NCI-H1417 treated with DMSO at 0.1 percent for 48 hours (cell line): Measurements from ENCODE around the gene AQR.
"Not testable (repeated sequence)": the region's sequence is repeated elsewhere in the genome, so short reads cannot be mapped to it uniquely, and the experiment has no call there.

ENCODE experiments used
- DNase-seq: peaks from one replicate; lab custom pipeline; 2025; lab: John Stamatoyannopoulos, UW

The AQR gene

GRCh38 chr15:34969340-34970097, at the start of gene AQR:
Gene AQR, minus strand, starts transcription at chr15:34969742. Its CDS starts 129 bp downstream, at chr15:34969613.
- peak; percentile 85 for DNase-seq

- DNase-seq: no peak
Observed at GRCh38 chr15:35014241-35014640, 44.7 kb upstream of the AQR start.

- DNase-seq: no peak
Observed at GRCh38 chr15:35013370-35013769, 43.8 kb upstream of the AQR start.

DNA sequence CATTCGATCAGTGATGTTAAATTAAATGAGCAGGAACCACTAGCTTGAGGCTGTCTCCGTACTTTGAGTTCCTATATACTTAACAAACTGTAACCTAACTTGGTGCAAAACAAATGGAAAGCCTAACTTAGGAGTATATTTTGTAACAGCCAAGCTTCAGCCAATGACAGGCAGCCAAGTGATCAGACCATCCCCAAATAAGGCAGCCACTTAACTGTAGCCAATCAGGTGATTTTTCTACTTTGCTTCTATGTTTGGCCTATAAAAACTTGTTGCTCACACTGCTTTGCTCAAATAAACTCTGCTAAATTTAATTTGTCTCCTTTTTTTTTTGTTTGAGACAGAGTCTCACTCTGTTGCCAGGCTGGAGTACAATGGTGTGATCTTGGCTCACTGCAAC, 37.9 kb upstream of the AQR start:
- no peak for DNase-seq

GRCh38 chr15:35005933-35006332, 36.4 kb upstream of the AQR start:
- no peak for DNase-seq

DNA sequence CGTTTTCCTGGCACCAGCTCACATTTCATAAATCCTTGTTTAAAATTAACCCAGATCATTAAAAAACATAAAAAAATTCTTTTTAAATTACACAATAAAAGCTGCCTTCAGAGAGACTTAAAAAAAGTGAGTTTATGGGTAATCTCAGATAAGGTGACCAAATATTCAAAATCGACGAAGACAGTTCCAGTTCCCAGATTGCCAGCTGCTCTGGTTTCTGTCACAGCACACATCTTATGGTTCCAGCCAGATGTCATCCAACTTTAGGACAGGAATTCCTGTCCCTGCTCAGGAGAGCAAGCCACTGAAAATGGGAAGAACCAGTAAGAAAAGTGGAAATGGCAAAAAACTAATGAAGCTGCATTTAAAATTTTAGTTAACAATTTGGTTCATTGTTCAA, 34.4 kb upstream of the AQR start:
- no peak for DNase-seq

- no peak for DNase-seq
Observed at GRCh38 chr15:35000511-35000910, 31.0 kb upstream of the AQR start.

DNA sequence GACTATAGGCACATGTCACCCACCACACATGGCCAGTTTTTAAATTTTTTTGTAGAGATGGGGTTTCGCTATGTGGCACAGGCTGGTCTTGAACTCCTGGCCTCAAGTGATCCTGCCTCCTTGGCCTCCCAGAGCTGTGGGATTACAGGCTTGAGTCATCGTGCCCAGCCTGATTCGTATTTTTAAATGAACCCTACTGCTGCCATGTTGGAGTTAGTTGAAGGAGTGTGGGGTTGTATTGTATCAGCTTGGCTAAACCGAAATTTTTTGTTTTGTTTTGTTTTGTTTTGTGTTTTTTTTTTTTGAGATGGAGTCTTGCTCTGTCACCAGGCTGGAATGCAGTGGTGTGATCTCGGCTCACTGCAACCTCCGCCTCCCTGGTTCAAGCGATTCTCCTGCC, 30.4 kb upstream of the AQR start:
- DNase-seq: no peak

DNA sequence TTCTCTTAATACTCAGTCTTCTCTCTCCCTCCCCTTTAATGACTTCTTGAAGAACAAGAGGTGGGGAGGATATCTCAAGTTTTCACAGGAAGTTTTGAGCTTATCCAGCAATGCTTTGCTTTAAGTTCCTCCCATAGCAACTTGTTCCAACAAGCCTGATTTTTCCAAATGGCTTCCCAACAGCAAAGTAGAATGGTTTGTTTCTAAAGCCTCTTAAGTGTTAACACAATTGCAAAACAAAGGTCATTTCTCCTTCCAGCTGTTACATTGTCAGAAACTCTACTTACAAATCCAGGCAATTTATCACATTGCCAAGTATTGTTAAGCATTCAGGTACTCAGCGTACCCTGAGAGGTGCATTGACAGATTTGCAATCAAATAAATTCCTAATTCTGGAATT, 25.4 kb upstream of the AQR start:
- DNase-seq: no peak

GRCh38 chr15:34993877-34994276, 24.3 kb upstream of the AQR start:
- DNase-seq: no peak

- DNase-seq: no peak
Observed at GRCh38 chr15:34993412-34993811, 23.9 kb upstream of the AQR start.

DNA sequence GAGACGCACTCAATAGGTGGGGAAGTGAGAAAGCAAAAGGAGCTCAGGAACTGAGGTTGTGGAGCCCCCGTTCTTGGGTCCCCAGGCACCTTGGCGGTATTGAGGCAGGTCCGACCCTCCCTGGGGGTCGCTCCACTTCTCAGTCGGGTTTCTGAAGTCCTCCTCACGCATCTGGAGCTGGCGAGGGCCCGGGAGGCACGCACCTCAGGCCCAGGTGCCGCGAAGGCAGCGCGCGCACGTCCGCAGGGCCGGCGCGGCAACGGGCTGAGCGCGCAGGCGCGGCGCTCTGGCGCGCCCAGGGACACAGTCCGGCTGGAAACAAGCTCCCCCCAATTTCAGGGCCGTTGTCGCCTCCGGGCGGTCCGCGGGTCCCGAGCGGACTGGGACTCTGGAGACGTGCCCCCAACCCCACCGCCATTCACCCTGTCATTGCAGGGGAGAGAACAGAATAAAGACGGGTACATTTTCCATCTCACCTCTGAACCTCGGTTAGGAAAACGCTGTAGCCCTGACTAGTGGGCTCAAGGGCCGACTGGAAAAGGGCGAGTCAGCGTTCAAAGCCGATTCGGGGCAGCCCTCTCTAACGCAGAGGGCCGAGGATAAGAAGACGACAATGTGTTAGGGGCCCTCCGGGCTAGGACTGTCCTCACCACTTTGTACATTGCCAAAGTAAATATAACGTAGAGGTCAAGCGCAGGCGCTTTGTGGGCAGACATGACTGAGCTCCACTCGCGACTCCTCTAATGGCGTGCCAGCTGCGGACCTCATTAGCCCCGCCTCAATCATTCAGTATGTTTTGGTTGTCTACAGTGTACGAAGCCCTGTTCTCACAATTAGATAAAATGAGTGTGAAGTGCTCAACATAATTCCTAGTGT, 18.7 kb upstream of the AQR start, which contains the start of gene ZNF770:
Gene ZNF770, minus strand, starts transcription at position 261 of the 876 bp plus-strand sequence. CDS start 4,853 bp downstream, outside the sequence.
- peak; percentile 79 for DNase-seq

- DNase-seq: peak; percentile 10
Observed at GRCh38 chr15:34987609-34988026, 18.1 kb upstream of the AQR start.

DNA sequence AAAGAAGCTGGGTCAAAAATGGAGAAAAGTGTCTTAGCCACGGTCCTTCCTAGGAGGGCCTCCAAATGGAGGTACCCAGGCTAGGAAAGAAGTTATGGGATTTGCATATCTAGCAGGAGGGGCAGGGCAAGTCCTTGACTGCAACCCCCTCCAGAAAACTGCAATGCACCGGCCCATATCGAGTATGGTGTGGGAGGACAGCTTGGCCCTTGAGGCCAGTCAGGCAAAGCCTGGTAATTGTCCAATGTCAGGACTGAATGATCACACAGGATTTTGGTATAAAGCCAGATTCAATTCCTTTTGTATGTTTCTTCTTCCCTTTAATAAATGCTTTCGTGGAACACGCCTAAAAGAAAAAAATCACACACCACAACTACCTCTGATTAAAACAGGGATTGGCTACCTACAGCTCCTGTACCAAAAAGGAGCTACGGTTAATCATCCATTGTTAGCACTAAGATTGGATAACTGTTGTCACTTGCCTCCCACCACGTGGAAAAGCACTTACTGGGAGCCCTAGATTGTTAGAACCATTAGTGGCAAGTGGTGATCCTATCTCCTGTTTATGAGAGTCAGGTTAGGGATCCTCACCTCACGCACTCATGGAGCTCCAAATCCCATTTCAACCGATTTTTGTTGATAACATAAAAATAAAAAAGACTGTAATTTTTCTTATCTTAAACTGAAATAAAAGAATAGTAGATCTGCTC, 17.4 kb upstream of the AQR start:
- DNase-seq: no peak

- no peak for DNase-seq
Observed at GRCh38 chr15:34986326-34986725, 16.8 kb upstream of the AQR start.

- DNase-seq: no peak
Observed at GRCh38 chr15:34984889-34985630, 15.5 kb upstream of the AQR start.

DNA sequence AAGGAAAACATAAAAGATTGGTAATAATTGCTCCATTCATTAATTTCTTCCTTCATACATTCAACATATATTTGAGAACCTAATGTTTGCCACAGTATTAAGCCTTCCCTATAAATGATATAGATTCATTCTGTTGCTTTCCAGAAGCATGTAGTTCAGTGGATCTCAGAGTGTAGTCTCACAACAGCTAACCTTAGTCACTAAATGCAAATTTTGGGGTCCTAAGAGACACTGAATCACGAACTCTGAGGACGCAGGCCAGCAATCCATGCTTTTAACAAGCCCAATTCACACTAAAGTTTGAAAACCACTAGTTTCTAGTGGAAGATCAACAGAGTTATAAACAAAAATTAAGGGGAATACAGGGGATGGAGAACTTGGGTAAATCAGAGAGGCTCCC, 7.2 kb upstream of the AQR start:
- DNase-seq: no peak

DNA sequence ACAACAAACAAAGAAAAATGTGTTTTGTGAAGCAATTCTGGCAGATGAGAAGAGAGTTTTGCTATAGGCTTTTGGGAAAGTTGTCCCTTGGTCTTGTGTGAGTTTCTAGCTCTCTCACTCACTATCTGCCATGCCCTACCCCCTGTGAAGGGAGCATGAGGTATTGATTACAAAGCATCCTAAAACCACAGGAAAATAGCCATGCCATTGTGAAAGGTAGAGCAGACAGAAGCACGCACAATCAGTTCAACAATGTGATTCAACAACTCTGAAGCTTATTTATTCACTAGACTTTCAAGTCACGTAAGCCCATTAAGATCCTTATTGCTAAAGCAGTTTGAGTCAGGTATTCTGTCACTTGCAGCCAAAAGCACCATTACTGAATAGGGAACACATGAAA, 6.5 kb upstream of the AQR start:
- no peak for DNase-seq

DNA sequence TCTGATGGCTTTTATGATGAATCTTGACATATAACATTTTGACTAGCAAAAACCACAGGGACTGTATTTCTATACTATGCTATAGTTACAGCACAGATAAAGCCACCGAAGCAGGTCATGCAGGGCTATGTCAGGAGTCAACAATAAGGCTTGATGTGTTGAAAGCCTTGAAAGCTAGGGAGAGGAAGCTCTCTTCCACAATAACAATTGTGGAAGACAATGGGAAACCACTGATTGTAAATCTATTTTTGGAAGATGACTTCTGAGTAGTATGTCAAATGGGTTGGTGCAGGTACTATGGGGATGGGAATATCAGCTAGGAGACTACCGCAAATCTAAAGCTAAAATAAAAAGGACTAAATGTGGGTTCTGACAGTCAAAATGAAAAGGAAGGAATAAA, 4.0 kb upstream of the AQR start:
- no peak for DNase-seq

GRCh38 chr15:34970098-34970643, 629 bp upstream of the AQR start:
- DNase-seq: not testable (repeated sequence)

- no peak for DNase-seq
Observed at GRCh38 chr15:34964277-34964676, 5.3 kb downstream of the AQR start.
